Activated CD8-positive, alpha-beta memory T cell treated with anti-CD3 and anti-CD28 coated beads, Interleukin-2, amount 50 U/mL, for 1 hour (primary cell): Measurements from ENCODE around the gene RELN.

Experiments
- DNase-seq: peaks from one replicate; pipeline ENCODE4 v3.0.0-alpha.2; 2020; ENCODE audit errors: extremely low read depth

The RELN gene

DNA sequence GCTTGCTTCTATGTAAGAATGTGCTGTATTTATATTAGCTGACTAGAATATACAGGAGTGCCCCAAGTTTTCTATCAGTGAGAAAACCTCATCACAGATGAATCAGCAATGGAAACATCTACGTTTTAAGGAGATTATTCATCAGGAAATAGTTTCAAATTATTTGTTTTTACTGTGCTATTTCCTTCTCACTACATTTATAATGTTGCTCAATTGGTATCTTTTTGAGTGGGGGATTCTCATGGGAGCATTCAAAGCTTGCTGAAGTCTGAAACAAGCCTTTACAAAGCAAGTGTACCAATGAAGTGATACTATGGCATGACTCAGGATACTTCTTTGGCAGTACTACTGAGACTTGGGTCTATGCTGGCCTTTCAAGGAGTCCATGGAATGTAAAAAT, 352.4 kb downstream of the RELN start:
- DNase-seq: no peak

DNA sequence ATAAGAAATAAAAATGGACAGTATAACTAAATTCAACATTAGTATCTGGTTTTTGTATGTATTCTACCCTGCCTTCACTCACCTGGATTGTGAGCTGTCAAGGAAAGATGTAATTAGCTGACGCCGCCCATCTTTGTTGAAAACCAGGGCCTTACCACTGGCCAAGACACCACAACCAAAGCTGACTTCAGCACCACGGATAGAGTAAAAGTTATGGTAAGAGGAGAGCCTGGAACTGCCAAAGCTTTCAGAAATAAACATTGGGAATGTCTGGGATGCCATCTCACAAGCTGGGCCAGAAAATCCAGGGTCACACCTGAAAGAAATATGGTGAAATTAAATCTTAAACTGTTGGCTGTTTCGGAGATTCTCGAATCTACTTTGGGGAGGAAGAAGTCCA, 353.3 kb downstream of the RELN start:
- DNase-seq: no peak

DNA sequence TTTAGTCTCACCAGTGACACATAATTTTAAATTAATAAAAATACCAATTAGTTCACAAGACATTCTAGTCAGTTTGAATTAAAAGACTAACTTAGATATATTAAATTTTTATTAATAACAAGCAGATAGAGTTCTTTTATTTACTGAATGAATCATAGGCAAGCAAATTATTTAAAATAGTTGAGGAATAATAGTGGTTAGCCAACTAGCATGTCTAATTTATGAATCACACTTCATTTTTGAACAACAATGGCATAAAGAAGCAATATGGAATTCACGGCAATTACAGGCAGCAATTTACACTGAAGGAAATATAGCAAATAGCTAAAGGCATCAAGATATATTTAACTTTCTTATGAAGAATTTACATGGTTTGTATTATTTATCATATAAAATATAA, 356.5 kb downstream of the RELN start:
- DNase-seq: no peak

DNA sequence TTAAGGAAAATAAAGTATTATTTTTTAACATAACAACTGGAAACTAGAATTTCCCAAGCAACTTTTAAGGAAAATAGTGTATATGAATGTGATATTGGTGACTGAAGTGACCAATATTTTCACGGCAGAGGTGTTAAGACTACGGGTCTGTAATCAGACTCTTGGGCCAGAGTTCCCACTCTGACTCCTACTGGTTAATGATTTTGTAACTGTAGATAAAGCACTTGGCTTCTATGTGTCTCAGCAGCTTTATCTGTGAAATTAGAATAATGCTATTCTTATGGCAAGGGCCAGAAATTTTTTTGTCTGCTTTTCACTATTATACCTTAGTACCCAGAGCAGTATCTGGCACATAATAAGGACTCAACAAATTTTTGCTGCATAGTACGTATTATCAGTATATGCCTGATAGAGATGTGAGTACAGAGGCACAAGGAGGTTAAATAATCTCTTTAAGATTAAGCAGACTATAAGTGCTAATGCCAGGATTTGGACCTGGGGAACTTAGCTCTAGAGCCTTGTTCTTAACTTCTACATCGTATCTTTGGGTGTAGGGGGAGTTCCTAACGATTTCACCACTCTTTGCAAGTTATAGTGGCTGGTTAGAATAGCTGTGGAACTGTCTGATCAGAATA, 357.3 kb downstream of the RELN start:
- no peak for DNase-seq

DNA sequence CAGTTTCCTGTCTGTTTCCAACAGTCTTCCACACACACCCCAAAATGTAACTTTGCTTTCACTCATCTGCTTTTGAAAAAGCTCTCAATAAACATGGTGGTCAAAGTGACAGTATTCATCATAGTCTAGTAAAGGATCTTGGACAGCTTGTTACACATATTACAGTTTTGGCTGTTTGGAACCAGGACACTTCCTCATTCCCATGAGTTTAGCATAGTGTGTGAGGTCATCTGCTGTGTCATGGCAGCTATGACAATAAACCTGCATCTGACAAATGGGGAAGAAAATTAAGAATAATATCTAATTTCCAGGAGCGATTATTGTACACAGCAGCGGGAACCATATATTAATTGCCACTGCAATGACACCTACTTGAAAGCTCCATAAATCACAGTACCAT, 359.1 kb downstream of the RELN start:
- no peak for DNase-seq

DNA sequence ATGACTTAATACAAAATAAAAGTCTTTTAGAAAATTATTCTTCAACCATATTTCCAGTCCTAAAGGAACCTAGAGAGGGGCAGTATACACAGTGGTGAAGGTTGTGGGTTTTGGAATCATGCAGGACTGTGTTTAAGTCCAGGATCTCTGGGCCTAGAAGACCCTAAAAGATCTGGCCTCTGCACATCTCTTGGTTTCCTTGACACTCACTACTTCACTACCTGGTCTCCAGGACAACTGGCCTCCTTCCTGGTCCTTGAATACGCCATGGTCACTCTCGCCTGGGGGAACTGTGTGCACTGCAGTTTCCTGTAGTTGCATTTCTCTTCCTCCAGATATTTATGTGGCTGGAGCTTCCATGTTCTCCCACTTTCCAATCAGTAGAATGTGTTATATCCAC, 360.7 kb downstream of the RELN start:
- no peak for DNase-seq

DNA sequence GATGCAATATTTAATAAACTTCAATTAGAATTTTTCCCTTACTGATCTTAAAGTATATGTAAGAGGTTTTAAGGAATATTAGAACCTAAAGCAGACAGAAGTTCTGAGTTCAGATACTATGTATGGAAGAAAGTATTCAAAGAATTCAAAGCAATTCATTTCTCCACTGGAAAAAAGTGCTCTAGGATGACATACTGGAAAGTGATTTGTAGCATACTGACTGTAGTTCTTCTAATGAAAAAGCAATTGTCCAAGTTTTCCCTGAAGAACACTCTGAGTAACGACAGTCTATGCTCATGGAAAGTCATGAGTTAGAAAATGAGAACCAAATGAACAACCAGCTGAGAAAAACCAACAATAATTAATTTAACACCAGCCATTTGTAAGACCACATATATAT, 362.7 kb downstream of the RELN start:
- DNase-seq: no peak

DNA sequence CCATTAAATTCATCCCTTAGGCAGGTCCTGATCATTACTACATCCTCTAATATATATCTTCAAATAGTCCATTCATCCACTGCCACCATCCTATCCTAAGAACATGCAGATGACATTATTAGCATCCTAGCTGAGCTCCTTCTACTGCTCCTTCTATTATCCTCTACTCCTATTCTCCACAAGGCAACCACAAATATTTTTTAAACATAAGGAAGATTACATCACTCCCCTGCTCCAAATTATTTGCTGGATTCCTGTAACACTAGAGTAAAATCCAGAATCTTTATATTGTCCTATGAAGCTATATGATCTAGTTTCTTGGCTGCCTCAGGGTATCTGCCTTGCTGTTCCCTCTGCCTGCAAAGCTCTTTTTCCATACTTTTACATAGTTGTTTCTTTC, 367.2 kb downstream of the RELN start:
- DNase-seq: no peak

DNA sequence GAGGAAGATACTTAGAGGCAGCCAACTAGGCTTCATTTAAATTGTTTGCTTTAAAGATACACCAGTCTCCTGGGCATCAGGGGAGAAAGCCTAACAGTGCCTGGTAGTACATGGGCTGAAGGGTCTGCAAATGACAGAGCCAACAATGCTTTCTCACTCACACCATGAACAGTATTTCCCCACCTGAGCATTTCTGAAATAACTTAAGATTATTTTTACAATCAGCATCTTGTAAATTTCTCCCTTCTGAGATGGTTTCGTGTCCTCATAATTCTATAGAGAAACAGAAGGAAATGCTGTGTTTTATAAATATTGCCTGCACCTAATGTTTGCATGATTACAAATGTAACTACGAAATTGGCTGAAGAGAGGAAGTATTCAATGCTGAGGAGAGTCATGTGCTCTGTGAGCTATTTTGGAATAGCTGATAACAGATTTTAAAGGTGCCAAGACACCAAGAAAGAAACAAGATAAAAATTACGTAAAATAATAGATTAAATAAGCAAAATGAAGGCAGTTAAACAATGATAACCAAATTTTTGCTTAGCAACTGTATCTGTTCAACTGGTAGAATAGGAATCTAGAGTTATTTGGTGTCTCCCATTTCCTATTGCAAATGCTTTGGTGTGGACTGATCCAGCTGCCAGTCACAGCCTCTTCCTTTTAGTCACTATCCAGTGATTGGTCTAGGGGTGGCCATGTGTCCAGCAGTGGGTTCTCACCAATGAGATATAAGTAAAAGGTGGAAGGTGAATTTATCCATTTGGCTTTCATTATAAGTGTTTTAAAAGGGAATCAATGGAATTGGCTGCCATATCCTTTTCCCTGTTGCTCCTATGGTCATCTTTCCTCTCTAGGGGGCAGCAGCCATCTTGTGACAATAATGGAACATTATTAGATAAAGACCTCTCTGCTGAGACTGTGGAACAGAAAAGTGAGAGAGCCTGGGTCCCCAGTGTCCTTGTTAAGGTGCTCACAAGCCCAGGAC, 375.5 kb downstream of the RELN start:
- DNase-seq: no peak

DNA sequence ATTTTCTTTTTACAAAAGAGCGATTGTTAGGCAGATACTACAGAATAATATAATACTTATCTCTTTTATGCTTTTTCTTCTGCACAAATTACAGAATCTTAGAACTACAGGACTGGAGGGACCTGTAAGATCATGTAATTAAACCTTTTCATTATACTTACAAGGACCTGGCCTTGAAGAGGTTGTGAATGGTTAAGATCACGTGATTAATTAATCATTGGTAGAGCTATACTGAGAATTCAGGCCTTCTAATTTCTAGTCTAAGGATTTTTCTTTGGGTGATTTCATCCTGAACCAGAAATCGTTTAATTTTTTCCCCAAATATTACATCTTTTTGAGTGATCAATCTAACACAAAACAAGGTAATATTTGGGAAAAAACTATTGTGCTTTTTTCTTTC, 379.7 kb downstream of the RELN start:
- DNase-seq: no peak

DNA sequence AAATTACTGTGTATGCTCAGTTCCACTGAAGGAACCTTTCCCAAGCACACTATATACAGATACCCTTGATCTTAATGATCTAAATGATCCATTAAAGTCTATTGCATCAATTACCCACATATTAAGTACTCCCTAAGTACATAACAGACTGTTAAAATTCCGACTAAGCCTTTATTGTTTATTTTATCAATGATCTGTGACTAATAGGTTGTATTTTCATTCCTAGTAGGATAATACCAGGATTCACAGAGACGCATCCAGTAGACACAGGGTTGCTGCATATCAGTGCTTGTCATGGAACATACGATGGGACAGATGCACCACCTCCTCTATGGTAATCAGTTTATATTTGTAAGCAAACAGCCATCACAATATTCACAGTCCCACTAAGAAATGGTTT, 383.8 kb downstream of the RELN start:
- DNase-seq: no peak

DNA sequence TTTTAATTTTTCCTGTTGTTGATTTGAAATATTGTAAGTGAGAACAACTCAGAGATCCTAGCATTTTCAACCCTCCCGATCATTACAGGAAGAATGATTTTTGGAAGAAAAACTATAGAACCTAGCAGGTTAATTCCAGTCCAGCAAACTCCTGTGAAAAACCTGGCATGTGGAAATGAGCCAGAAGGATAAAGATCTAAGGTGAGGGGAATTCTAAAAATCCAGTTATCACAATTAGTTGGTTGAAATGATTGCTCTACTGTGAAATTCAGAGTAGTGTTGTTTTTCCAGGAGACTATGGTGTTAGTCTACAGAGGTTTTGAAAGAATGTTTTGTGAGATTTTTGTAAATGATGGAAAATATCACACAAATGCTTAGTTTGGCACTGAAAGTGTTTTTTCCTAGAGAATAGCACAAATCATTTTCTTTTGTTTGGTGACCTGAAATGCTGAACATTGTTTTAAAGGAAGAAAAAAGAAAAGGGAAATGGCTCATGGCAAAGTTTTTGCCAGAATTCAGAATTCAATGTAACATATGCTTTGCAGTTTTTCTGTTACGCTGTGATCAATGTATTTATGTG, 391.0 kb downstream of the RELN start:
- no peak for DNase-seq

DNA sequence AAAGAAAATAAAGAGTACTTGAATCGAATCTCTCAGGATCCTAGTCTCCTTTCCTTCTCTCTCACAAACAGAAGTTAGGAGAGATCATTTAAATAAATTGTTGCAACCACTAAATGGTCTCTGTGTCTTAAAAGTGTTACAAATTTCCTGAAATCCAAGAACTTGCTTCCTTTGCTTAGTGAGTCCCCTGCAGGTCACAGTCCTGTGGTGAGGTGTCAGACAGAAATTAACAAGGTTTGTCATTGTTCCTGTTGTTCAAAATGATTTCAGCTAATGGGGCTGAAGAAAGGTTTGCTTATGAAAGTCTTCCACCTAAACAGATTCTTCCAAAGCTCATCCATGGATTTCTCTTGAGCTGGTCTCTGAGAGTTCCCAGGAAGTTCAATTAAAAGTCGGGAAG, 391.9 kb downstream of the RELN start:
- no peak for DNase-seq

DNA sequence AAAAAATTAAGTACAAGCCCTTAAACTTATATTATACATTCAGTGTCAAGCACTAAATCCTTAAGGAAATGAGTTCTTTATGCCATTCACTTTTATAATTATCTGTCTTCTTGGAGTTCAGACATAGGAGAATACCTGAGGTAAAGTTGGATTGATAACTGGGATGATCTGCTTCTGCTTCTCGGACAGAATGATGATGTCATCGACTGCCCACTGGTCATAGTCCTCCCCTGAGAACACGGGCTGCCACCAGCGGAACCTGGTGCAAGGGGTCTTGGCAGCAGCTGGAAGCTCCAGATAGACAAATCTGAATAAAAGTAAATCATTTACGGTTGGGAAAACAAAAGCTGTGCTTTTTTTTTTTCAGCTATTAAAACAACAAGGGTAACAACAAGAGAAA, 395.3 kb downstream of the RELN start:
- DNase-seq: no peak

DNA sequence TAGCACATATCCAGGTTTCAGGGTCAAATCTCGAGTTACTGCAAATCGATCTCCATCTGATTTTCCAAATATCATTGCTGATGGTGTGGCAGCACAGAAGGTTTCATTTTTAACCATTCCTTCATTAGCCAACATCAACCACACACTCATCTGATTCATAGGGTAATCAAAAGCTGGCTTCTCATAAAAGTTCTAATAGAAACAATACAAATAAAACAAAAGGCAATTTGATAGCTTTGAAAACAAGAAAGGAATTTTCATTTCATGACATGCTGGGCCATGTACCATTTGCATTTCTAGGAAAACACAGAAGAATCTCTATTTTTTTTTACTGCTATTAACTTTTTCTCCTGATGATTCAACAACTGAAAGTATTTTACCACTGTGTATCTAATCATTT, 395.8 kb downstream of the RELN start:
- DNase-seq: no peak

DNA sequence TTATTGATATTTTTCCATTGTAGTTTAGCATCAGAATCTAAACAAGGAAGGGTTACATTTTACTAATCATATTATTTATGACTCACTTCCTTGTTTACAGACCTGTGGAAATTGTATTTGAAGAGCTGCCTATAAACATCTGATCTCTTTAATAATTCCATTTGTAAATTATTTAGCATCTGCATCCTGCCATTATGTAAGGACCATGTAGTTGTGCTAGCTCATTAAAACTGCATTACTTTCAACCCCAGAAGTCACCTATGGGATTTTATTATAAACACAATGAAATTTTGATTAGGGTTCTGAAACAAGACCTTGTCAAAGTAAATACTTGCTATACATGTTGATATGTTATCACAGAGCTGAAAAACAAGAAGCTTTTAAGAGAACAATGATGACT, 396.6 kb downstream of the RELN start:
- no peak for DNase-seq

DNA sequence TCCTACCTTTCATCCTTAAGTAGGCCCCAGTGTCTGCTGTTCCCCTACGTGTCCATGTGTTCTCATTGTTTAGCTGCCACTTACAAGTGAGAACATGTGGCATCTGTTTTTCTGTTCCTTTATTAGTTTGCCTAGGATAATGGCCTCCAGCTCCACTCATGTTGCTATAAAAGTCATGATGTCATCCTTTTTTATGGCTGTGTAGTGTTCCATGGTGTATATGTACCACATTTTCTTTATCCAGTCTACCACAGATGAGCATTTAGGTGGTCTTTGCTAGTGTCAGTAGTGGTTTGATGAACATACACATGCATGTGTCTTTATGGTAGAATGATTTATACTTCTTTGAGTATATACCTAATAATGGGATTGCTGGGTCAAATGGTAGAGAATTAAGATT, 397.3 kb downstream of the RELN start:
- no peak for DNase-seq

DNA sequence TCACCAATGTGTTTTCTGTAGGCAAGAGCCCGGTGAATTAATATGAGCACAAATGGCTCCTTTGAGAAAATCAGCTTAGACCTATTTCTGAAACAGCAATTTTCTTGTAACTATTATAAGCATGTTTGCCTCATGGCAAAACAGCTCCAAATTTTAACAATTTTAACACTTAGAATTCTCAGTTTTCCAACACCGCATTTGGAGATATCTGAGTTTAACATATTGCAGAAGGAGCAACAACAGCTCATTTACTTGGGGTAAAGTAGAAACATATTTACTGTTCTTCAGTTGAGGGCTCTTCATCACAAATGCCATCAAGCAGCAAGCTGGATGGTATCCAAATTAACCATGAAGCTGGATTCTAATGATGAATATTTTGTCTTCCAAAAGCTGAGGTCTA, 409.4 kb downstream of the RELN start:
- no peak for DNase-seq

DNA sequence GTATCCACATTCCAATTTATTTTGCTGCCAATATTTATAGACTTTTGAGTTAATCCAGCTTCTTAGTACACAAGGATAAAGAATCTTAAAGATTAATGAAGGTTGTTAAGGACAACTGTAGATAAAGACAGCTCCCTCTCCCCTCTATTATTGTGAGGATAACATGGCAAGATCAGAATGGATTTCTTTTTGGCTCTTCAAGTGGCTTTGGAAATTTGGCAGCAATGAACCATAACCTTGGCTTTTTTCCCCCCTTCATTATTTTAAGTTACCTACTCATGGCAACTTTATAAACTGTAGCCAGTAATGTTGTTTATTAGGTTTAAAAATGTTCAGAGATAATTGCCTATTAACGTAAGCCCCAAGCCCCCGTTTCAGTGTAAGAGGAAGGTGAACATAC, 412.4 kb downstream of the RELN start:
- DNase-seq: no peak

DNA sequence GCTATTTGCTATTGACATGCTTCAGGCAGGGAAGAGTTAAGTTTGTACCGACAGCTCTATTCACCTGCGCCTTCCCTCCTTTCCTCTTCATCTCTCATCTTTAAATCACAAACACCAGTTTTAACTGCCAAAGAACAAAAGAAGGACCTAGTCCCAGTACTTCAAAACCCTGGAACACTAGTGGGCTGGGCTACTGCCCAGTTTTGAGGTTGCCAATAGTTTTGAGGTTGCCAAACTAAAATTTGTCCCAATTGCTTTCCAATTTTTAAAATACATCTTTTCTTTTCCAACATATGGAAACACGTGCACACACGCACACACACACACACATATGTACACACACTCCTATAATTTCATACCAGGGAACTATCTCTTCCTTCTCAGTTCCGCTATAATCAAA, 412.8 kb downstream of the RELN start:
- DNase-seq: no peak

DNA sequence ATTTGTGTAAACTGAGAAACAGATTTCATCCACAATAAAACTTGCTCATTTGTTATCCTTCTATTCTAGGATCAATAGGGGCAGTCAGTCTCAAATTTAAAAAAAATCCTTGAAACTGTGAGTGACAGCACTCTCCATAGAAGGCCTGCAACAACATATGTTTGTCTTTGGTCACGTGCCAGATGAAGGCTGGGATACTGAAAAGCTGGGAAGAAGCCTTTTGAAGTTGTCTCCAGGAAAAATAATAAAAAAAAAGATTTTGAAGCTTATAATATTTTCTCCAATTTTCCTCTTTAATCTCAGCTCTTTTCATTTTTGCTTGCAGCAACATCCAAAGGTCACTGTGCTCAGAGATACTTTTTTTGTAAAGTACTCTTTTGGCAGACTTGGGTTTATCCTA, 414.9 kb downstream of the RELN start:
- no peak for DNase-seq

DNA sequence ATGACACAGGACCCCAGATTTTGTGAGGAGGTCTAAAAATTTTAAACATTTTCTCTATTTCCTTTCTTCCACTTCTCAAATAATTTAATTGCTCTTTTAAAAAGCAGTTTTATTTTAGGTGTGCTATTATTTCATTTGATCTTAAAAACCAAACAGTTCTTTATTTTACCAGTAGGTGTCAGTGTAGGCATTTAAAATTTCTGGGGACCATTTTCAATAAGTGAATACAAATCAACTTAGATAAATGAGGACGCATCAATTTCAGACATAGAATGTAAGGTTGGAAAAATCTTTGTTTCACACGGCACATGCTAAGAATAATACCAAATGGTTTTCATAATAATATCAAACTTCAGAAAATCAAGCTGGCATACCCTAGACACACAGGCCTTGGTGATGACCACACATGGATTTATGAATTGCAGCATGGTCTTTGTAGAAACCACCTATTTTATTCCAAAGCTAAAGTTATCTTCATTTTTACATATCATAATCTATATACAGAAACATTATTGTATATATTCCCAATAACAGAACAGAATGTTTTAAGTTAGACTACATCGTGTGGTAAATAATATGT, 415.9 kb downstream of the RELN start:
- DNase-seq: no peak

DNA sequence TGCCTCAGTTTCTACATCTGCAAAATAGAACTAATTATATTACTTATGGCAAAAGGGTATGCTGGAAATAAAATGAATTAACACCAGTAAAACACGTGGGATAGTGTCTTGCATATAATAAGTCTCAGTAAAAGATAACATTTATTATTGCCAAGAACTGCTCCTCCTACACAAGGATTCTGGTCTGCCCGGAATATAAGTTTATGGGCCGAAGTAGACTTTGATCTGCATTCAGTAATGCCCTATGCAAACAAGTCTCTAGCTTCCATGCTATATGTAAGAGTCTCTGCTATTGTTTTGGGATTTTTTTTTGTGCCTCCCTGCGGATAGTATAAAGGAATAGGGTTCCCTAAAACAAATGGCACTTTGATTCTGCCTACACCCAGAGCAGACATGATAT, 417.9 kb downstream of the RELN start:
- DNase-seq: no peak
